HG03439 (cell line): Measurements from ENCODE around the gene ATG2B.
A peak's percentile ranks its signal among the peaks of the same experiment; 100 is the strongest.
"Not testable (repeated sequence)": the region's sequence is repeated elsewhere in the genome, so short reads cannot be mapped to it uniquely, and the experiment has no call there.

ENCODE experiments used
- ATAC-seq: cut with Tn5 transposase; IDR thresholded peaks from one replicate; pipeline ENCODE4 v1.9.1; 2021; ENCODE audit warnings: mild to moderate bottlenecking, moderate library complexity; ENCODE audit not compliant: unreplicated experiment

Gene ATG2B

GRCh38 chr14:96383445-96383844 lies 20.3 kb upstream of the ATG2B start:
- ATAC-seq = no peak

GRCh38 chr14:96380735-96381134 lies 17.6 kb upstream of the ATG2B start:
- no peak for ATAC-seq

- ATAC-seq = no peak
These were observed 13.0 kb upstream of the ATG2B start for GRCh38 chr14:96376093-96376492.

GRCh38 chr14:96373538-96373937 lies 10.4 kb upstream of the ATG2B start:
- no peak for ATAC-seq

- ATAC-seq = no peak
These were observed 7.4 kb upstream of the ATG2B start for GRCh38 chr14:96370528-96370927.

GRCh38 chr14:96368534-96368933 lies 5.4 kb upstream of the ATG2B start:
- ATAC-seq = no peak

- no peak for ATAC-seq
These were observed 1.8 kb upstream of the ATG2B start for GRCh38 chr14:96364962-96365361.

GRCh38 chr14:96363751-96364336 lies 703 bp upstream of the ATG2B start:
- ATAC-seq = peak; percentile 21

- peak; percentile 33 for ATAC-seq
These were observed 823 bp downstream of the ATG2B start for GRCh38 chr14:96362071-96362964.

- no peak for ATAC-seq
These were observed 3.2 kb downstream of the ATG2B start for GRCh38 chr14:96359959-96360358.

GRCh38 chr14:96357216-96357615 lies 5.9 kb downstream of the ATG2B start:
- ATAC-seq = no peak

- no peak for ATAC-seq
These were observed 8.9 kb downstream of the ATG2B start for GRCh38 chr14:96354246-96354645.

- ATAC-seq = no peak
These were observed 10.4 kb downstream of the ATG2B start for GRCh38 chr14:96352708-96353107.

- no peak for ATAC-seq
These were observed 11.2 kb downstream of the ATG2B start for GRCh38 chr14:96351986-96352385.

GRCh38 chr14:96349286-96350075 lies 13.7 kb downstream of the ATG2B start:
- ATAC-seq = no peak

GRCh38 chr14:96347957-96348356 lies 15.2 kb downstream of the ATG2B start:
- ATAC-seq = not testable (repeated sequence)

- no peak for ATAC-seq
These were observed 17.5 kb downstream of the ATG2B start for GRCh38 chr14:96345669-96346068.

- no peak for ATAC-seq
These were observed 21.8 kb downstream of the ATG2B start for GRCh38 chr14:96341323-96341722.

- ATAC-seq = no peak
These were observed 24.6 kb downstream of the ATG2B start for GRCh38 chr14:96338551-96338950.

- no peak for ATAC-seq
These were observed 38.9 kb downstream of the ATG2B start for GRCh38 chr14:96324219-96324618.

GRCh38 chr14:96320605-96321004 lies 42.5 kb downstream of the ATG2B start:
- ATAC-seq = no peak

GRCh38 chr14:96318836-96319235 lies 44.3 kb downstream of the ATG2B start:
- ATAC-seq = no peak
